GM21576 (cell line): ENCODE data around the gene SYT7.
"Not testable (repeated sequence)": the region's sequence is repeated elsewhere in the genome, so short reads cannot be mapped to it uniquely, and the experiment has no call there.

Source experiments
- ATAC-seq: cut with Tn5 transposase; IDR thresholded peaks from one replicate; pipeline ENCODE4 v1.9.1; 2021; ENCODE audit warnings: mild to moderate bottlenecking, moderate library complexity; ENCODE audit not compliant: unreplicated experiment

Gene SYT7, protein sequence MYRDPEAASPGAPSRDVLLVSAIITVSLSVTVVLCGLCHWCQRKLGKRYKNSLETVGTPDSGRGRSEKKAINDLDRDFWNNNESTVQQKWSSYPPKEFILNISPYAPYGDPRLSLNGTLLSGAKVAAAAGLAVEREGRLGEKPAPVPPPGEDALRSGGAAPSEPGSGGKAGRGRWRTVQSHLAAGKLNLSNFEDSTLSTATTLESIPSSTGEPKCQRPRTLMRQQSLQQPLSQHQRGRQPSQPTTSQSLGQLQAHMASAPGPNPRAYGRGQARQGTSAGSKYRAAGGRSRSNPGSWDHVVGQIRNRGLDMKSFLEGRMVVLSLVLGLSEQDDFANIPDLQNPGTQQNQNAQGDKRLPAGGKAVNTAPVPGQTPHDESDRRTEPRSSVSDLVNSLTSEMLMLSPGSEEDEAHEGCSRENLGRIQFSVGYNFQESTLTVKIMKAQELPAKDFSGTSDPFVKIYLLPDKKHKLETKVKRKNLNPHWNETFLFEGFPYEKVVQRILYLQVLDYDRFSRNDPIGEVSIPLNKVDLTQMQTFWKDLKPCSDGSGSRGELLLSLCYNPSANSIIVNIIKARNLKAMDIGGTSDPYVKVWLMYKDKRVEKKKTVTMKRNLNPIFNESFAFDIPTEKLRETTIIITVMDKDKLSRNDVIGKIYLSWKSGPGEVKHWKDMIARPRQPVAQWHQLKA

DNA sequence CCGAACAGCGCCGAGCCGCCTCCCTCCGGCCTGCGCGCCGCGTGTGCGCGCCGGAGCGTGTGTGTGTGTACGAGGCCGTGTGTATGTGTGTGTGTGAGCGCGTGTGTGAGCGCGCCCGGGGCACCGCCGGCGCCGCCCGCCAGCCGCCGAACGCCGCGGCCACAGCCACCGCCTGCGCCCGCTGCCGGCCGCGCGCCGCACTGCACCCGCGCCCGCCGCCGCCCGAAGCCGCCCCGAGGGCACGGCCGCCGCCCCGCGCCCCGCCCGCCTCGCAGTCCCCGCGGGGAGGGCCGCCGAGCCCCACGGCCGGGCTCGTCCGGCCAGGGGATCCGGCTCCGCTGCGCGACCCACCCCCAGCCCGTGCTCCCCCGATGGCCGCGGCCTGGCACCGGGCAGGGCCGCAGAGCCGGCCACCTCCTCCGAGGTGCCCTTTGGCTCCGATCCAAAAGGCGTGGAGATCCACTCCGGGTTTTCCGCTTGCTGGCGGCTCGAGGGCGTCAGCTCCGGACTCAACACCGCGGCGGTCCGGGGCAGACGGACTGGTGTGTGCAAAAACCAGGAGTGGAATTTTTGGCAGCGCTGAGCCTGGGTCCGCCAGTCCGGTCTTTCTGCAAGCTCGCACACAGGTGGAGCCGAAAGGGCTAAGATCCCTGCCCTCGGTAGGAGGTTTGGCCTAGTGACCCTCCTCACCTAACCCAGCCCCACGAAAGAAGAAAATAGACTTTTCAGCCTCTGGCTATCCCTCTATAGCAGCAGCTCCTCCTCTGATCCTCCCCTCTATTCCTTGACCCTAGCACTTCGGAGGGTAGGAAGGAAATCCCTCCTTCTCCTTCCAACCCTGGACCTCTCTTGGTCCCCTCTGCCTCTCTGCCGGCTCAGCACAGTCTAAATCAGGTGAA, at the start of gene SYT7:
Gene SYT7 (minus strand): TSS at position 47 of the 899 bp plus-strand sequence. CDS start 256 bp downstream, outside the sequence.
- peak; percentile 83 for ATAC-seq

DNA sequence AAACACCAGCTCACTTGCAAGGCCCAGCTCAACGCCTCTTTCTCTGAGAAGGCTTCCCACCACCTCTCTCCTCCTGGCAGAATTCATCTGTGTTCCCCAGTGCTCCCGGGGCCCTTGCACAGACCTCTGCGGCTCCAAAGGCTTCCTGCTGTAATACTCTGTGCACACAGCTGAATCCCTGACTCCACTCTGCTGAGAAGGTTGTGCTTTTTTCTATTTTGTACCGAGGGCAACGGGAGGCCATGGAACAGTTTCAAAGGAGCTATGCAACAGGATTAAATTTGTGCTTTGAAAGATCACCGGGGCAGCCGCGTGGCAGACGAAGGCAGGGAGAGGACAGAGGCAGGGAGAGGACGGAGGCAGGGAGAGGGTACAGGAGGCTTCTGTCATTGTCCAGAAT, 49.2 kb upstream of the SYT7 start:
- no peak for ATAC-seq

GRCh38 chr11:61629082-61629833, 48.4 kb upstream of the SYT7 start:
- no peak for ATAC-seq

GRCh38 chr11:61628662-61628970, 47.7 kb upstream of the SYT7 start:
- no peak for ATAC-seq

- no peak for ATAC-seq
Observed at GRCh38 chr11:61627850-61628661, 47.2 kb upstream of the SYT7 start.

DNA sequence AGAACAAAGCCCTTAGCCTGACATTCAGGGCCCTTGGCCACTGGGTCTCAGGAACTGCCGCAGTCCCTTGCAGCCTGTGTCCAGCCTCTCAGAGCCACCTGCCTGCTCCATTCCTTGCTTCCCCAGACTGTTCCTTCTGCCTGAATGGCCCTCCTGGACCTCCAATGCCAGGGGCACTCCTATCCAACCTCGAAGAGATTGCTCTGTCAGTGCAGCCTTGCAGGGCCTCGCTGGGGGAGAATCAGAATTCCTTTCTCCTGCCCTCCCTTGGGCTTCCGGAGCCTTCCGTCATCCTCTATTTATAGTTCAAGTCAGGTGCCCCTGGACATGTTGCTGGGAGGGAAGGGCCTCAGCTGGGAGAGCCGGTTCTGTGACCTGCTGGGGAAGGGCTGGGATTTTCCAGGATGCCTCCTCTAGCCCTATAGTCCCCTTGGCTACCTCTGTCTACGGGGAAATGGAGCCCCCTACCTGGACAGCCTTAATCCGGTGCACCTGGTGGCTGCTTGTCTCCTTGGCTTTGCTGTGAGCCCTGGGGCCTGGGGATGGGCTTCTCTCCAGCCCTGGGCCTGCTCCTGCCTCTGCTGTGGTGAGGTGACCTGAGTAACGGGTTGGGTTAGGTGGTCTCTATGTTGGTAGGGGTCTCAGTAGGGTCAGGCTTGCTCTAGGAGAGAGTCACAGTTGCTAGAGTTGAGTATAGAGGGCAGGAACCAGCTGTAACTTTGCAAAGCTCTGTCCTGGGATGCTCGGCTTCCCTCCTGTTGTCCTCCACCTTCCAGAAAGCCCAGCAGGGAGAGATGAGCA, 45.9 kb upstream of the SYT7 start:
- ATAC-seq, result no peak

DNA sequence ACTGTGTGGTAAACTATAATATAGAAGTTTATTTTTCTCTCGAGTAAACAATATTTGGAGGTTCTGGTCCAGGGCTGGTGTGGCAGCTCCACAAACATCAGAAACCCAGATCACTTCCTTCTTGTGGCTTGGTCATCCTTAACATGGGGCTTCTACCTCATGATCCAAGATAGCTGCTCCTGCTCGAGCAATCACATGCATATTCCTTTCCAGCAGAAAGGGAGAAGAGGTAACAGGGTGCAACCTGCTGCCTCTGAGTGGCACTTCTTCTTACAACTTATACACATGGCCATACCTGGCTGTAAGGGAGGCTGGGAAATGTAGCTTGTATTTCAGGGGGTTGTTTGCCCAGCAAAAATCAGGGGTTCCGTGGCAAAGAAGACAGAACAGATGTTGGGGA, 44.6 kb upstream of the SYT7 start:
- no peak for ATAC-seq

DNA sequence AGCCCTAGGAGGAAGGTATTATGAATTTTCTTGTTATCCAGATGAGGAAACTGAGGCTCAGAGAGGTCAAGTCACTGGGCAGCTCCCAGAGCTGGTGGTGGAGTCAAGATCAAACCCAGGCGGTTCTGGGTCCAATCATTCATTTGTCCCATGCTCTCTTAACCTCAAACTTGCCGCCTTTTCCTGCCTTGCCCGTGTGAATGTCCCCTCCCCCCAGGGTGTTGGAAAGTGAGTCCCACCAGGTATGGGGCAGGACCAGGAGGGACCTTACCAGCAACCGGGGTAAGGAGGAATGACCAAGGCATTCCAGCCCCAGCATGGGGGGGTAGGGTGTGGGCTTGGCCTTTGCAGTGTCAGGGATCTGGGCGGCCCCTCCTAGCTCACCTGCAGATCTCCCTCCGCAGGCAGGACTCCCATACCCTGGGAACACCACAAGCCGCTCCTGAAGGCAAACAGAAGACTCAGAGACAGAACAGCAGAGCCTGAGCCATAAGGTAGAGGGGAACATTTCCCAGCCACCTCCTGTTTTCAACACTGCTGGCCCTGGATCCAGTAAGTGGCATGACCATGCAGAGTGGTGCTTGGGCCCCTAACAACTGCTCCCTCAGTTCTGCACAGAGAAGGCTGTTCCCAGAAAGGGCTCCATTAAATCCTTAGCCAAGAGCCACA, 41.2 kb upstream of the SYT7 start:
- ATAC-seq, result no peak

DNA sequence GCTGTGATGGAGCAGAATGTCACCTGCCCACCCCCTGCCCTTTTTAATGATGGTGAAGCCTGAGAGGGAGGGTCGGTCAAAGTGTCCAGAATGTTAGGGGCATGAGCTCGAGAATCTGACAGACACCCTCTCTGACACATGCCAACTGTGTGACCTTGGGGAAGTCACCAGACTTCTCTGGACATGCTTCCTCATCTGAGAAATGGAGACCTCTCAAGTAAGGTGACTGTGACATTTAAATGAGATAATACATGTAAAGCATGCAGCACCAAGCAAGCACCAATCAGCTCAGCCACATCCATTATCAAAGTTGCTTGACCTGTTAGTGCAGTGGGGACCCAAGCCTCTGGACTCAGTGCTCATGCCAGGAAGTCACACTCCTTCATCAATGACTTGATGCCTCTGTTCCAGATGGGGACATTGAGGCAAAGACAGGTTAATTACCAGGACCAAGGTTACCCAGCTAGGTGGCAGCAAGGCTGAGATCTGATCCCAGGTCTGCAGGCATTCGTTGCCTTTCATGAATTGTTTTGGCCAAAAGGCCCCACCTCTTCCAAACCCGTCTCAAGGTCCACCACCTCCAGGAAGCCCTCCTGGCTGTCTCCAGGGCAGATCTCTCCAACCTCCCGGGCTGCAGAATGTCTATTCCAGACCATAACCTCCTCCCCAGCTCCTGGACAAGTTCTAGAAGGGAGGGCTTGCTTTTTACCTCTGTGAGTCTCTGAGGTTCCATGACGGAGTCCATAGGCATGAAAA, 38.8 kb upstream of the SYT7 start:
- no peak for ATAC-seq

DNA sequence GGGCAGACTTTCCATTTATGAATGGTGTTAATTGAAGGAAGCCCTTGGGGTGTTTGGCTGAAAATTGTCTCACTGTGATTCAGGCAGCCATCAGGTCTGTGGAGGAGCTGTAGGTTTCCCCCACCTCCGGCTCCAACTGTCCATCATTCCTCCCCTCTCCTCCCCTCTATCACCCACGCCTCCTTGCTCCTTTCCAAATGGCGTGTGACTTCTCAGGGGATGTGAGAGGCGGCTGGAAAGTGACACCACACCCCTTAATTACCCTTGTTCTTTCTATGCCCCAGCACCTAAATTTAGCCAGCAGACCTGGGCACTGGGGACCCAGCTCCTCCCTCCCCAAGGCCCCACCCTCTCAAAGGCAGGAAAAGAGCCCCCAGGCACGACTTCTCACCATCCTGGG, 38.1 kb upstream of the SYT7 start:
- ATAC-seq, result no peak

- no peak for ATAC-seq
Observed at GRCh38 chr11:61617515-61617914, 36.6 kb upstream of the SYT7 start.

DNA sequence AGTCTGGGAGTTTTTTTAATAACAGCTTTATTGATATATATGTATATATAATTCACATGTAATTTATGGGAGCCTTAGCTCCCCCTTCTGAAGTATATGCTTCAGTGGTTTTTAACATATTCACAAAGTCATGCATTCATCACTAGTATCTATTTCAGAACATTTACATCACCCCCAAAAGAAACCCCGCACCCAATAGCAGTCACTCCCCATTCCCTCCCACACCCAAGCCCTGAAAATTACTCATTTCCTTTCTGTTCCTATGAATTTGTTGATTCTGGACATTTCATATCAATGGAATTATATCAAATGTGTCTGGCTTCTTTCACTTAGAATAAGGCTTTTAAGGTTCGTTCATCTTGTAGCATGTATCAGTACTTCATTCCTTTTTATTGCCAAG, 35.6 kb upstream of the SYT7 start:
- ATAC-seq, result no peak

DNA sequence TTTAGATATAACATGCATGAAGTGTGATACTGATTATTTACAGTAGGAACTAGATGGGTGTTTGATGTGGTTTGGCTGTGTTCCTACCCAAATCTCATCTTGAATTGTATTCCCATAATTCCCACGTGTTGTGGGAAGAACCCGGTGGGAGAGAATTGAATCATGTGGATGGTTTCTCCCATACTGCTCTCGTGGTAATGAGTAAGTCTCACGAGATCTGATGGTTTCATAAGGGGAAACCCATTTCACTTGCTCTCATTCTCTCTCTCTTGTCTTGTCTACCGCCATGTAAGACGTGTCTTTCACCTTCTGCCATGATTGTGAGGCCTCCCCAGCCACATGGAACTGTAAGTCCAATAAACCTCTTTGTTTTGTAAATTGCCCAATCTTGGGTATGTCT, 33.9 kb upstream of the SYT7 start:
- not testable (repeated sequence) for ATAC-seq

- ATAC-seq, result no peak
Observed at GRCh38 chr11:61613870-61614269, 33.0 kb upstream of the SYT7 start.

- no peak for ATAC-seq
Observed at GRCh38 chr11:61613051-61613450, 32.2 kb upstream of the SYT7 start.

DNA sequence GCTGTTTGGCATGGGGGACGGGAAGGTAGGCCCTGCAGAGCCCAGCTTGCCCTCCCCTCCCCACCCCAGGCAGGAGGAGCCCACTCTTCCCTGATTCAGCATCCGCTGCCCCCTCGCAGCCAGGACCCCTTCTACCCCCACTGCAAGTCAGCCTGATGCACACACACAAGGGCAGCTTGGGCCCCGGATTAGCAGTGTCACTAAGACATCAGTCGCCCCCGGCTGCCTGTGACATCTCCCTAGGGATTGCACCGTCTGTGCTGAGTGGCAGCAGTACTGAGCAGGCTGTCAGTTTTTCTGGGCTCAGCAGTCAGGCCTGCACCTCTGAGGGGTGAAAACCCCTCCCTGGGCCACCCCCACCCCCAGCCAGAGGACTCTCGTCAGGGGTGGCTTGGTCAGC, 30.4 kb upstream of the SYT7 start:
- ATAC-seq, result no peak

DNA sequence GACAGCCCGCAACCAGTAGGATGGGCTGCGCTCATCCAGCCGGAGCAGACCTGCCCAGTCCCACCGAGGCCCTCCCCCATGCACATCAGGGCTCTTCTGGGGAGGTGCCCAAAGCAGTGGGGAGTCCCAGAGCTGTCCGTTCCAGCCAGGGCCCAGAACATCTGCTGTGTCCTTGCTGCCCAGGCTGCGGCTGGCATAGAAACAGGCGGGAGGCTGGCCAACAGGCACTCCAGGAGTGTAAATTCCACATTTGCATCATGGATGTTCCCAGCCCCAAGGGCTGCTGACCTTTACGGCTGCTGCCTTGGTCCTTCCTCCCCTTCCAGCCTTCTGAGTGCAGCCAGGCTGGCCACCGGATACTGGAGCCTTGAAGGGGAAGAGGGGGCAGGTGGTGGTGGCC, 30.0 kb upstream of the SYT7 start:
- ATAC-seq, result no peak

DNA sequence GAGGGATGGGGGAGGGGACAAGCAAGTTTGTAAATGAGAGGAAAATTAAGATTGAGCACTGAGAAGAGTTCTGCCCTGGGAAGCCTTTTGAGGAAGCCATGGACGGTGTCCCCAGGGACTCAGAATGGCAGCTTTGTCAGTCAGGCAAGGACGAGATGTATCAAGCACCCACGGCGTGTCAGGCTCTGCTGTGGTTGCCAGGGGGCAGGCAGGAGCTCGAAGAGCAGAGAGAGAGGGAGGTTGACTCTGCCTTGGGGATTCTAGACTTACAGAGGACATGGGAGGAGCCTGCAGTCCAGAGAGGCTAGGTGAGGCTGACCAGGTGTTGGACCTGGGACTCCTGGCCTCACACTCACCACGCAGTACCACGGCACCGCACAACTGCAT, 29.1 kb upstream of the SYT7 start:
- ATAC-seq, result no peak
